ENCODE data around the gene C17orf113. TPM values are rescaled to one million over a fixed set of nuclear protein-coding genes. Genes with fewer than 3 reads are reported as not detected.

The C17orf113 gene
- total RNA-seq, 3 donors from 2014 or later (not counting 1 experiment from before 2014, with no cell fraction given), result 0.25 to 0.28 (median 0.26) TPM

DNA sequence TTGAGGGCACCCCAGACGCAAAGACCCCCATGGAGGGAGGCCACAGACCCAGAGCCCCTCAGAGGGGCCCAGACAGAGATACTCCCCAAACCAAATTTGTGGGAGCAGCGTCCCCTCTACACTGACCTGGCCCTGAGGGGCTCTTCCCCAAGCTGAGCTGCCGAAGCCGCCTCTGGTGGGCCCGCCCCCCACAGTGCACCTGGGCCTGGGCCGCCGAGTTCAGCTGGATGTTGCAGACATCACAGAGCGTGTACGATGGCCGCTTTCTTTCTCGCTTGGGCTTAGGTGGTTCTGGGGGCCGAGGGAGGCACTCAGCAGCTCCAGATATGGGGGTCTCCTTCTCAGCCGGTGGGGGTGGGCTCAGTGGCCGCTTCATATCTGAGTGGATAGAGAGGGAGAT is 12.3 kb upstream of the C17orf113 start:
- H3K4me1 Mint-ChIP-seq, result peaks cover 5 to 12% of the 10 kb centered on the region in 2 donors
- intact Hi-C loops (cut with micrococcal nuclease), result no loop called here
- Histone ChIP-seq H3K4me1 (ENCODE audit: control insufficient read depth, insufficient read depth, low read length) (peaks cover 10% of the 10 kb centered on the region), H3K4me3 (ENCODE audit: low read length) (no peak overlapping the region), H3K9me3 (ENCODE audit: control insufficient read depth, insufficient read depth, low read length) (no peaks in the 10 kb centered on the region), H3K27me3 (ENCODE audit: control insufficient read depth, insufficient read depth, low read length) (no peaks in the 10 kb centered on the region), H3K27ac (ENCODE audit: low read length) (no peak overlapping the region), H3K36me3 (ENCODE audit: control insufficient read depth, insufficient read depth, low read length) (no peaks in the 10 kb centered on the region)
- 90% methylated on average over 14 of the region's 14 CpGs for WGBS (ENCODE audit: insufficient coverage)
- no peak overlapping the region for H3K27ac Mint-ChIP-seq
- no peak overlapping the region for H3K4me3 Mint-ChIP-seq
- no peak for TF ChIP-seq CTCF (IDR thresholded peaks at IDR 0.05)
- no peaks in the 10 kb centered on the region for H3K36me3 Mint-ChIP-seq
- no peak for ATAC-seq
- DNase-seq, result no peak
- peaks cover 4 to 6% of the 10 kb centered on the region in 2 donors for H3K27me3 Mint-ChIP-seq (ENCODE audit: low read depth in 2 of 2)
- no peaks in the 10 kb centered on the region for H3K9me3 Mint-ChIP-seq

DNA sequence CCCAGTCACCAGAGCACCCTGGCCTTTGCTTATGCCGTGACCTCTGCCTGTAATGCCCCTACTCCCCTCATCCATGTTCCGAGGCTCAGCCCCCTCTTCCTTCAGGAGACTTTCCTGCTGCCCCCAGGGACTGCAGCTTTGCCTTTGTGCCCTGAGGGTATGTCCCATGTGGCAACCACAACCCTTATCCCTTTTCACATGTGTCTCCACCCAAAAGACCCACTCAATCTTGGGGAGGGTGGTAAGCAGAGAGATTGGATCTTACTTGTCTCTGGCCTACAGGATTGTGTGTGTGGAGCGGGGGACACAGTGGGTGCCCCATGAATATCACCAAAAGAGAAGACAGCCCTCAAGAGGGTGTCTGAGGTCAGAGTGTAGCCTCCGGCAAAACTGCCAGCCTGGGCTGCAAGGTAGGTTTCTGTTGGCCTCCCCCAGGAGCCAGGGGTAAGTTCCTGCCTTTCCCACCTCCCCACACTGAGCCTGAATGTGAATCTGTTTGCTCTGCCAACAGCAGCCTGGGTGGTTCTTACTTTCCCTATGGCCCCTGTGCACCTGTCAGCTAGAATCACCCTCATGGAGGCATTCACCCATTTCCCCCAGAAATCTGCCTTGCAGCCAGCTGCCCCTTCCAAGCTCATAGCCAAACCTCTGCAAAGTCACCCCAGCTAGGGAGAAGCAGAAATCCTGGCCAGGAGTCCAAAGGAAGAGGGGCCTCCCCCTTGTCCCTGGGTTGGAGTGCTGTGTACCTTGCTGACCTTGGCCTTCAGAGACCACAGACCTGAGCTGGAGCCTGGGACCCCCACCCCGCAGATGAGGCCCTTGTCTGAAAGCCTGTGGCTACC is 11.5 kb upstream of the C17orf113 start:
- H3K27ac ChIP-seq (ENCODE audit: low read length), result no peak overlapping the region
- Mint-ChIP-seq H3K27ac (no peak overlapping the region), H3K4me1 (peaks cover 5 to 12% of the 10 kb centered on the region in 2 donors), H3K4me3 (no peak overlapping the region), H3K36me3 (no peaks in the 10 kb centered on the region), H3K27me3 (ENCODE audit: low read depth in 2 of 2) (peaks cover 4 to 6% of the 10 kb centered on the region in 2 donors), H3K9me3 (no peaks in the 10 kb centered on the region)
- H3K4me1 ChIP-seq (ENCODE audit: control insufficient read depth, insufficient read depth, low read length), result peaks cover 10% of the 10 kb centered on the region
- H3K27me3 ChIP-seq (ENCODE audit: control insufficient read depth, insufficient read depth, low read length), result no peaks in the 10 kb centered on the region
- WGBS (ENCODE audit: insufficient coverage), result 62% methylated on average over 5 of the region's 5 CpGs
- ATAC-seq, result no peak
- no peak for TF ChIP-seq CTCF (IDR thresholded peaks at IDR 0.05)
- H3K9me3 ChIP-seq (ENCODE audit: control insufficient read depth, insufficient read depth, low read length), result no peaks in the 10 kb centered on the region
- H3K36me3 ChIP-seq (ENCODE audit: control insufficient read depth, insufficient read depth, low read length), result no peaks in the 10 kb centered on the region
- intact Hi-C loops (cut with micrococcal nuclease), result no loop called here
- DNase-seq, result no peak
- H3K4me3 ChIP-seq (ENCODE audit: low read length), result no peak overlapping the region

DNA sequence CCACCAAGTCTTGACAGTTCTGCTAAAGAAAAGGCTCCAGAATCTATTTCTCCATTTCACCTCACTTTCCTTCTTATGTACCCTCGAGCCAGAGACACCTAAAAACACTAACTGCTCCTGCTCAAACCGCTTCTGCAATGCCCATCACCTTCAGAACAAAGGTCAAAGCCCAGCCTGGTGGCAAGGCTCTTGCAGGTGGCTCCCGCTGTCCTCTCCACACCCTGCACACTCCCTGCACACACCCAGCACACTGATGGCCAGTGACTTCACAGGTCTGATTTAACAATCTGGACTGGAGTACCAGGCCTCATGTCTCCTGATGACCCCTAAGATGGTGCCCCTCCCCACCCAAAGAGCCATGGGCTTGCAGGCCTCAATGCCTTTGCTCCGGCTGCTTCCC is 9.8 kb upstream of the C17orf113 start:
- no peak overlapping the region for H3K27ac Mint-ChIP-seq
- Histone ChIP-seq H3K27me3 (ENCODE audit: control insufficient read depth, insufficient read depth, low read length) (no peaks in the 10 kb centered on the region), H3K27ac (ENCODE audit: low read length) (no peak overlapping the region), H3K36me3 (ENCODE audit: control insufficient read depth, insufficient read depth, low read length) (no peaks in the 10 kb centered on the region), H3K4me1 (ENCODE audit: control insufficient read depth, insufficient read depth, low read length) (peaks cover 10% of the 10 kb centered on the region), H3K4me3 (ENCODE audit: low read length) (no peak overlapping the region), H3K9me3 (ENCODE audit: control insufficient read depth, insufficient read depth, low read length) (no peaks in the 10 kb centered on the region)
- ATAC-seq (no peak), DNase-seq (no peak)
- H3K36me3 Mint-ChIP-seq, result no peaks in the 10 kb centered on the region
- WGBS (ENCODE audit: insufficient coverage), result 86% methylated on average over 4 of the region's 4 CpGs
- H3K4me3 Mint-ChIP-seq, result no peak overlapping the region
- peaks cover 4 to 6% of the 10 kb centered on the region in 2 donors for H3K27me3 Mint-ChIP-seq (ENCODE audit: low read depth in 2 of 2)
- H3K4me1 Mint-ChIP-seq, result peaks cover 5 to 12% of the 10 kb centered on the region in 2 donors
- no peaks in the 10 kb centered on the region for H3K9me3 Mint-ChIP-seq
- no peak for TF ChIP-seq CTCF (IDR thresholded peaks at IDR 0.05)
- intact Hi-C loops (cut with micrococcal nuclease), result no loop called here

All from natural killer cell (primary cell).